ENCODE data around the gene LCE1D. TPM values are rescaled to one million over a fixed set of nuclear protein-coding genes. Genes with fewer than 3 reads are reported as not detected.

The LCE1D gene
- total RNA-seq, 1 donor from 2014 or later = not detected

- TF ChIP-seq CTCF (IDR thresholded peaks at IDR 0.05) = no peak
- no peak within 1 kb of the TSS for H3K27ac Mint-ChIP-seq (ENCODE audit: unreplicated experiment)
- no peaks in the 10 kb centered on the region for H3K27me3 Mint-ChIP-seq (ENCODE audit: unreplicated experiment)
- no peaks in the 10 kb centered on the region for H3K36me3 Mint-ChIP-seq (ENCODE audit: unreplicated experiment)
- peaks cover 4% of the 10 kb centered on the region for H3K9me3 Mint-ChIP-seq (ENCODE audit: unreplicated experiment)
- no peak within 1 kb of the TSS for H3K4me3 Mint-ChIP-seq (ENCODE audit: unreplicated experiment)
- no peak for DNase-seq (ENCODE audit: extremely low spot score, unreplicated experiment)
- H3K4me1 Mint-ChIP-seq (ENCODE audit: unreplicated experiment) = no peaks in the 10 kb centered on the region
These were observed 30.7 kb downstream of the LCE1D start, which contains the start of gene LCE1A for GRCh38 chr1:152827173-152827572. Gene LCE1A (plus strand): TSS chr1:152827473. CDS start chr1:152827473, 0 bp downstream.

DNA sequence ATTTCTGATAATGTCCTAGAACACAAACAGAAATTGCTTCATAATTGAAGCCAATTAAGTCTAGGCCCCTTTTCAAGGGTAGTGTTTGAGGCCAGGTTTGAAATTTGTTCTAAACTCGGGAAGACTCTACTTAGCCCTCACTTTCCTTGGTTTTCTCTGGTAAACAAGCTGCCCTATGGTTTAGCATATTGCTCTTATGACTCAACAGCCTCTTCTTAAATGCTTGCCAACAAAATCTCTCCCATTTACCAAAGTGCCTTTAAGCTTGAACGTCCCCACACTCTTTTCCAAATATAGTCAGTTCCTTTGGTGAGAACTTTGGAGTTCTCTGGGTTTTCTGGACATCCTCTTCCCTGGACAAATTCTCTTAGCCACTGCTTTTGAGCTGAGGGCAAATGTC is 40.3 kb downstream of the LCE1D start:
- Mint-ChIP-seq H3K36me3 (ENCODE audit: unreplicated experiment) (no peaks in the 10 kb centered on the region), H3K9me3 (ENCODE audit: unreplicated experiment) (peaks cover 5% of the 10 kb centered on the region), H3K4me1 (ENCODE audit: unreplicated experiment) (no peaks in the 10 kb centered on the region), H3K4me3 (ENCODE audit: unreplicated experiment) (no peak overlapping the region), H3K27ac (ENCODE audit: unreplicated experiment) (no peak overlapping the region), H3K27me3 (ENCODE audit: unreplicated experiment) (no peaks in the 10 kb centered on the region)
- no peak for TF ChIP-seq CTCF (IDR thresholded peaks at IDR 0.05)
- DNase-seq (ENCODE audit: extremely low spot score, unreplicated experiment) = no peak

- Mint-ChIP-seq H3K36me3 (ENCODE audit: unreplicated experiment) (no peaks in the 10 kb centered on the region), H3K4me3 (ENCODE audit: unreplicated experiment) (no peak within 1 kb of the TSS), H3K4me1 (ENCODE audit: unreplicated experiment) (no peaks in the 10 kb centered on the region), H3K27me3 (ENCODE audit: unreplicated experiment) (no peaks in the 10 kb centered on the region), H3K9me3 (ENCODE audit: unreplicated experiment) (no peaks in the 10 kb centered on the region), H3K27ac (ENCODE audit: unreplicated experiment) (no peak within 1 kb of the TSS)
- DNase-seq (ENCODE audit: extremely low spot score, unreplicated experiment) = no peak
- TF ChIP-seq CTCF (IDR thresholded peaks at IDR 0.05) = no peak
These were observed 46.0 kb downstream of the LCE1D start, which contains the start of gene LCE6A for GRCh38 chr1:152842556-152842955. Gene LCE6A (plus strand): TSS chr1:152842856. CDS start chr1:152843521, 665 bp downstream.

Other genes with a start within 250 kb of the LCE1D start
- gene LCE3E, start 229.9 kb upstream of the LCE1D start, total RNA-seq = not detected in 2 replicates
- gene LCE3D, start 216.2 kb upstream of the LCE1D start, total RNA-seq = not detected in 2 replicates
- not detected in 2 replicates for gene LCE3C, start 196.5 kb upstream of the LCE1D start, total RNA-seq
- gene LCE3B, start 182.9 kb upstream of the LCE1D start, total RNA-seq = not detected in 2 replicates
- not detected in 2 replicates for gene LCE3A, start 173.6 kb upstream of the LCE1D start, total RNA-seq
- not detected in 2 replicates for gene LCE2D, start 133.3 kb upstream of the LCE1D start, total RNA-seq
- not detected in 2 replicates for gene LCE2C, start 121.4 kb upstream of the LCE1D start, total RNA-seq
- gene LCE2B, start 110.6 kb upstream of the LCE1D start, total RNA-seq = not detected in 2 replicates
- gene LCE2A, start 98.4 kb upstream of the LCE1D start, total RNA-seq = not detected in 2 replicates
- gene LCE4A, start 88.6 kb upstream of the LCE1D start, total RNA-seq = not detected in 2 replicates
- gene KPRP, start 38.7 kb upstream of the LCE1D start, total RNA-seq = not detected in 2 replicates
- not detected in 2 replicates for gene LCE1F, start 21.6 kb upstream of the LCE1D start, total RNA-seq
- gene LCE1E, start 10.5 kb upstream of the LCE1D start, total RNA-seq = not detected in 2 replicates
- gene LCE1C, start 9.9 kb downstream of the LCE1D start, total RNA-seq = not detected in 2 replicates
- not detected in 2 replicates for gene LCE1B, start 15.2 kb downstream of the LCE1D start, total RNA-seq
- not detected in 2 replicates for gene LCE1A, start 30.8 kb downstream of the LCE1D start, total RNA-seq
- not detected in 2 replicates for gene LCE6A, start 46.1 kb downstream of the LCE1D start, total RNA-seq
- not detected in 2 replicates for gene LCE7A, start 63.3 kb downstream of the LCE1D start, total RNA-seq
- not detected in 2 replicates for gene SMCP, start 81.6 kb downstream of the LCE1D start, total RNA-seq
- not detected in 2 replicates for gene IVL, start 111.8 kb downstream of the LCE1D start, total RNA-seq
- gene SPRR5, start 150.5 kb downstream of the LCE1D start, total RNA-seq = not detected in 2 replicates
- gene SPRR4, start 173.9 kb downstream of the LCE1D start, total RNA-seq = not detected in 2 replicates
- not detected in 2 replicates for gene SPRR1A, start 187.4 kb downstream of the LCE1D start, total RNA-seq
- not detected in 2 replicates for gene SPRR3, start 205.0 kb downstream of the LCE1D start, total RNA-seq
- gene SPRR1B, start 234.5 kb downstream of the LCE1D start, total RNA-seq = not detected in 2 replicates
- not detected in 2 replicates for gene SPRR2D, start 244.4 kb downstream of the LCE1D start, total RNA-seq